Hepatocyte (in vitro differentiated cells): ENCODE measurements around the gene SLCO2B1. TPM values are rescaled to one million over a fixed set of nuclear protein-coding genes. Genes with fewer than 3 reads are reported as not detected.

Experiments used
- DNase-seq: peaks from one replicate; pipeline ENCODE4 v3.0.0-alpha.2; 2016; ENCODE audit warnings: low spot score
- H2AFZ ChIP-seq: fragments of 200-600 bp; sonication (generic); 2 replicates; pipeline ENCODE4 v1.6.0; 2016; ENCODE audit warnings: antibody characterized with exemption, mild to moderate bottlenecking
- H3K27ac ChIP-seq: fragments of 200-600 bp; sonication (generic); 2 replicates; pipeline ENCODE4 v1.5.1; 2016; ENCODE audit warnings: mild to moderate bottlenecking
- H3K27me3 ChIP-seq: fragments of 200-600 bp; sonication (generic); 2 replicates; pipeline ENCODE4 v1.6.1; 2016
- H3K36me3 ChIP-seq: fragments of 200-600 bp; sonication (generic); replicated peaks from 2 replicates; pipeline ENCODE4 v1.5.1; 2016; ENCODE audit warnings: low read depth; ENCODE audit not compliant: insufficient read depth
- H3K4me1 ChIP-seq: fragments of 200-600 bp; sonication (generic); 2 replicates; pipeline ENCODE4 v1.5.1; 2016; ENCODE audit warnings: mild to moderate bottlenecking, moderate library complexity; ENCODE audit not compliant: insufficient read depth
- H3K4me2 ChIP-seq: fragments of 200-600 bp; sonication (generic); 2 replicates; pipeline ENCODE4 v1.6.0; 2016
- H3K4me3 ChIP-seq: fragments of 200-600 bp; sonication (generic); 2 replicates; pipeline ENCODE4 v1.5.1; 2016; ENCODE audit warnings: mild to moderate bottlenecking
- H3K79me2 ChIP-seq: fragments of 200-600 bp; sonication (generic); 2 replicates; pipeline ENCODE4 v1.6.0; 2017; ENCODE audit warnings: mild to moderate bottlenecking
- H3K9me2 ChIP-seq: fragments of 200-600 bp; sonication (generic); replicated peaks from 2 replicates; pipeline ENCODE4 v1.6.0; 2017; ENCODE audit warnings: mild to moderate bottlenecking; ENCODE audit not compliant: insufficient read depth
- H3K9me3 ChIP-seq: fragments of 200-600 bp; sonication (generic); 2 replicates; pipeline ENCODE4 v1.5.1; 2016; ENCODE audit warnings: low read depth, mild to moderate bottlenecking
- H4K20me1 ChIP-seq: fragments of 200-600 bp; sonication (generic); 2 replicates; pipeline ENCODE4 v1.6.0; 2016; ENCODE audit warnings: mild to moderate bottlenecking; ENCODE audit not compliant: insufficient read depth, poor library complexity, severe bottlenecking
- EZH2 ChIP-seq: fragments of 200-600 bp; sonication (generic); IDR thresholded peaks from 2 replicates; pipeline ENCODE4 v1.6.1; 2016; ENCODE audit warnings: antibody characterized with exemption, mild to moderate bottlenecking, borderline replicate concordance
- EZH2phosphoT487 ChIP-seq: fragments of 200-600 bp; sonication (generic); IDR thresholded peaks from one replicate; pipeline ENCODE4 v1.6.1; 2018; ENCODE audit warnings: antibody characterized with exemption, mild to moderate bottlenecking, low read depth, moderate library complexity; ENCODE audit not compliant: unreplicated experiment, severe bottlenecking
- WGBS: methylation state at CpG from one replicate; pipeline ENCODE4 v1.1.6; 2016; ENCODE audit warnings: low lambda C conversion rate; ENCODE audit errors: missing lambda C conversion rate; 5-methylcytosine and 5-hydroxymethylcytosine counted together
- polyA plus RNA-seq: library from polyadenylated mRNA; unstranded; fragments of >200 nt; fragmentation: Nextera tagmentation; extraction: Ambion mirVana; gene quantifications from 2 replicates; pipeline ENCODE4 v1.2.1, GENCODE V29; 2016
- total RNA-seq: library from RNA; depleted of rRNA; stranded (reverse); fragments of >200 nt; gene quantifications from 2 replicates; pipeline ENCODE4 v1.2.3, GENCODE V29; 2014
- TF ChIP-seq, protein P1 (sequence below): fragments of 200-600 bp; sonication (generic); IDR thresholded peaks from 2 replicates; pipeline ENCODE4 v1.5.1; 2016; ENCODE audit warnings: antibody characterized with exemption, mild to moderate bottlenecking; ENCODE audit not compliant: poor library complexity

Gene SLCO2B1
- total and polyA plus RNA-seq, 2 experiments from 2014 or later, result 51.6 to 79.2 TPM

DNA sequence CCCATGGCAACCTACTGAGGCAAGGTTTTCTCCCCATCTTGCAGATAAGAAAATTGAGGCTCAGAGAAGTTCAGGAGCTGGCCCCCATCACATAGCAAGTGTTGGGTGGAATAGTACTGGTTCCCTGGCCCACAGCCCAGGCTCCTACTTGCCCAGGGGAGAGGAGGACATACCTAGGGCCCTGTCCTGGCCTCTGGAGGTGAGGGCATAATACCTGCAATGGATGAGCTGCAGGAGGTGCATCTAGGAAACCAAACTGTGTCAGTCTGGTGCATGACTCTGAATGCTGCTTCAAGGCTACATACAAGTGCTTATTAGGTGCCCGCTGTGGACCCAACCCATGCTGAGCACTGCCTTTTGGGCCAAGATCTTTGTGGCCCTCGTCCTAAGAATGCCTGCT is 49.6 kb downstream of the SLCO2B1 start:
- TF ChIP-seq EZH2phosphoT487 (no peak), EZH2 (no peak)
- TF ChIP-seq, protein P1, sequence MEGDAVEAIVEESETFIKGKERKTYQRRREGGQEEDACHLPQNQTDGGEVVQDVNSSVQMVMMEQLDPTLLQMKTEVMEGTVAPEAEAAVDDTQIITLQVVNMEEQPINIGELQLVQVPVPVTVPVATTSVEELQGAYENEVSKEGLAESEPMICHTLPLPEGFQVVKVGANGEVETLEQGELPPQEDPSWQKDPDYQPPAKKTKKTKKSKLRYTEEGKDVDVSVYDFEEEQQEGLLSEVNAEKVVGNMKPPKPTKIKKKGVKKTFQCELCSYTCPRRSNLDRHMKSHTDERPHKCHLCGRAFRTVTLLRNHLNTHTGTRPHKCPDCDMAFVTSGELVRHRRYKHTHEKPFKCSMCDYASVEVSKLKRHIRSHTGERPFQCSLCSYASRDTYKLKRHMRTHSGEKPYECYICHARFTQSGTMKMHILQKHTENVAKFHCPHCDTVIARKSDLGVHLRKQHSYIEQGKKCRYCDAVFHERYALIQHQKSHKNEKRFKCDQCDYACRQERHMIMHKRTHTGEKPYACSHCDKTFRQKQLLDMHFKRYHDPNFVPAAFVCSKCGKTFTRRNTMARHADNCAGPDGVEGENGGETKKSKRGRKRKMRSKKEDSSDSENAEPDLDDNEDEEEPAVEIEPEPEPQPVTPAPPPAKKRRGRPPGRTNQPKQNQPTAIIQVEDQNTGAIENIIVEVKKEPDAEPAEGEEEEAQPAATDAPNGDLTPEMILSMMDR, result no peak
- no peak overlapping the region for H3K27ac ChIP-seq
- WGBS, result 83% methylated on average over 2 of the region's 2 CpGs
- no peaks in the 10 kb centered on the region for H3K79me2 ChIP-seq
- H3K36me3 ChIP-seq, result no peaks in the 10 kb centered on the region
- no peaks in the 10 kb centered on the region for H3K9me3 ChIP-seq
- H3K9me2 ChIP-seq, result no peaks in the 10 kb centered on the region
- H3K4me2 ChIP-seq, result no peak overlapping the region
- no peak overlapping the region for H3K4me3 ChIP-seq
- H4K20me1 ChIP-seq, result no peaks in the 10 kb centered on the region
- peaks cover 9% of the 10 kb centered on the region for H3K4me1 ChIP-seq
- no peaks in the 10 kb centered on the region for H3K27me3 ChIP-seq
- no peak for DNase-seq
- no peak overlapping the region for H2AFZ ChIP-seq

DNA sequence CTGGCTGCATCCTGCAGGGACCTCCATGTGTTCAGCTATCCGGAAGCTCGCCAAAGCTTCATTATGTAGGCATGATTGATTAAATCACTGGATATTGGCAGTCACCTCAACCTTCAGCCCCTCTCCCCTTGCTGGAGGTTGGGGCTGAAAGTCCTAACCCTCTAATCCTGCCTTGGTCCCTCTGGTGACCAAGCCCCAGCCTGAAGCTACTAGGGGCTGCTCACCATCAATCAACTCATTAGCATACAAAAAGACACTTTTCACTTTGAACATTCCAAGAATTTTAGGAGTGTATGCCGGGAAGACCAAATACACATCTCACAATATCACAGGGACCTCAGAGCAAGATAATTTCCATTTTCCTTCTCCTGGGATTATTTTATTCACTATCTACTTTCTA is 50.9 kb downstream of the SLCO2B1 start:
- no peak for DNase-seq
- Histone ChIP-seq H3K9me2 (no peaks in the 10 kb centered on the region), H2AFZ (no peak overlapping the region), H4K20me1 (no peaks in the 10 kb centered on the region), H3K4me2 (no peak overlapping the region), H3K4me1 (peaks cover 9% of the 10 kb centered on the region), H3K27me3 (no peaks in the 10 kb centered on the region), H3K27ac (no peak overlapping the region), H3K9me3 (no peaks in the 10 kb centered on the region), H3K36me3 (no peaks in the 10 kb centered on the region), H3K79me2 (no peaks in the 10 kb centered on the region), H3K4me3 (no peak overlapping the region)
- TF ChIP-seq, protein P1, result no peak
- TF ChIP-seq EZH2phosphoT487 (no peak), EZH2 (no peak)
- 69% methylated on average over 3 of the region's 3 CpGs for WGBS

DNA sequence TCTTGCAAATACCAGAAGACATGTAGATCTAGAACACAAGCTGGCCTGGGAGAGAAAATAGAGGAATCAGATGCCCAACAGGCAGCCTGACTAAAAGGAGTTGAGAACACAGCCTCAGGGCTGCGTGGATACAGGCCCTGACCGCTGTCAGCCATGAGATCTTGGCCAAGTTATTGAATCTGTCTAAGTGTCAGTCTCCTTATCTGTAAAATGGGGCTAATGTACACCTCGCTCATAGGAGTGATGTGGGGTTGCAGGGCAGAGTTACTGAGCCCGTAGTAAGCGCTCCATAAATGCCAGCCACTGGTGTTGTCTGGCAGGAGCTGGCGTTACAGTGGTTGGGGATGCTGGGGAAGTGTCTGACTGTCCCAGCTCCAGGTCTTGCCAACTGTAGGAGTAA is 51.3 kb downstream of the SLCO2B1 start:
- WGBS, result 87% methylated on average over 6 of the region's 6 CpGs
- H3K4me2 ChIP-seq, result no peak overlapping the region
- H3K4me3 ChIP-seq, result no peak overlapping the region
- H3K27ac ChIP-seq, result no peak overlapping the region
- DNase-seq, result no peak
- no peaks in the 10 kb centered on the region for H3K9me2 ChIP-seq
- H2AFZ ChIP-seq, result no peak overlapping the region
- H4K20me1 ChIP-seq, result no peaks in the 10 kb centered on the region
- peaks cover 9% of the 10 kb centered on the region for H3K4me1 ChIP-seq
- H3K9me3 ChIP-seq, result no peaks in the 10 kb centered on the region
- H3K27me3 ChIP-seq, result no peaks in the 10 kb centered on the region
- TF ChIP-seq, protein P1, result no peak
- TF ChIP-seq EZH2 (no peak), EZH2phosphoT487 (no peak)
- H3K36me3 ChIP-seq, result no peaks in the 10 kb centered on the region
- no peaks in the 10 kb centered on the region for H3K79me2 ChIP-seq

DNA sequence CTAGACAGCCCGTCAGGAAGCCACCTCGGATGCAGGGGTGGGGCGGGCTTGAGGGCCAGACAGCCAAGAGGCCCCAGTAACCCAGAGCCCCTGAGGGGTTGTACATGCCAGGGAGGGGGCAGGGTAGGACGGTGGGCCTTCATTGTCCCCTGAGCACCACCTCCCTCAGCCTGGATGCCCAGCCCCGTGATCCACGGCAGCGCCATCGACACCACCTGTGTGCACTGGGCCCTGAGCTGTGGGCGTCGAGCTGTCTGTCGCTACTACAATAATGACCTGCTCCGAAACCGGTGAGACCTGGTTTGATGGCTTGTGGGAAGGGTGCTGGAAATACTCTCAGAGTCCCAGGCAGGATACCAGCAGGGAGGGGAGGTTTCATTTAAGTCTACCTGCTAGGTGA is 52.2 kb downstream of the SLCO2B1 start:
- Histone ChIP-seq H3K79me2 (no peaks in the 10 kb centered on the region), H3K4me1 (peaks cover 9% of the 10 kb centered on the region), H4K20me1 (no peaks in the 10 kb centered on the region), H3K27me3 (no peaks in the 10 kb centered on the region), H3K27ac (peak overlapping the region; percentile 89), H3K9me2 (no peaks in the 10 kb centered on the region), H2AFZ (no peak overlapping the region), H3K4me2 (no peak overlapping the region), H3K36me3 (no peaks in the 10 kb centered on the region), H3K4me3 (no peak overlapping the region), H3K9me3 (no peaks in the 10 kb centered on the region)
- TF ChIP-seq EZH2phosphoT487, result no peak
- TF ChIP-seq, protein P1, result no peak
- TF ChIP-seq EZH2, result no peak
- 84% methylated on average over 12 of the region's 13 CpGs for WGBS
- DNase-seq, result no peak
